HepG2 (cell line): ENCODE data around the gene CASZ1.

Source experiments
- HNRNPH1 ChIP-seq: fragments of 200-400 bp; formaldehyde crosslinking; optimal IDR thresholded peaks from 2 replicates; pipeline ENCODE3; 2017; ENCODE audit warnings: mild to moderate bottlenecking, low read depth, low read length
- ISX ChIP-seq: sonication (generic); formaldehyde crosslinking; conservative IDR thresholded peaks from 2 replicates; pipeline ENCODE4 v1.5.0; 2020; ENCODE audit warnings: missing genetic modification reagents
- MXI1 ChIP-seq: IDR thresholded peaks from 3 replicates; pipeline ENCODE4 v1.6.1; 2012; ENCODE audit warnings: low read depth, low read length, inconsistent platforms, borderline replicate concordance
- NFRKB ChIP-seq: fragments of 450-650 bp; IDR thresholded peaks from 2 replicates; pipeline ENCODE4 v1.6.1; 2017
- NR2F2 ChIP-seq: IDR thresholded peaks from 2 replicates; pipeline ENCODE4 v1.6.1; 2012; ENCODE audit warnings: low read depth, inconsistent platforms, borderline replicate concordance
- POLR2A ChIP-seq, 2 experiments: IDR thresholded peaks; 2 replicates each; pipeline ENCODE4 v1.6.1; 2011; ENCODE audit warnings: low read depth in 2 of 2, low read length in 2 of 2, mild to moderate bottlenecking in 1 of 2, moderate library complexity in 1 of 2; ENCODE audit not compliant: insufficient read depth in 1 of 2
- RFX1 ChIP-seq: fragments of 450-650 bp; IDR thresholded peaks from 2 replicates; pipeline ENCODE4 v1.6.1; 2017
- TCF7L2 ChIP-seq: IDR thresholded peaks from 2 replicates; pipeline ENCODE4 v1.6.1; 2011; ENCODE audit warnings: mild to moderate bottlenecking, low read depth, low read length, moderate library complexity
- ZFP1 ChIP-seq: IDR thresholded peaks from 2 replicates; pipeline ENCODE4 v1.6.1; 2016
- ZNF460 ChIP-seq: sonication (generic); formaldehyde crosslinking; IDR thresholded peaks from 2 replicates; pipeline ENCODE4 v1.5.1; 2020; ENCODE audit warnings: missing genetic modification reagents, mild to moderate bottlenecking, borderline replicate concordance
- TF ChIP-seq, protein P1 (sequence below): sonication (generic); formaldehyde crosslinking; IDR thresholded peaks from 2 replicates; pipeline ENCODE4 v1.5.0; 2020; ENCODE audit warnings: missing genetic modification reagents
- TF ChIP-seq, protein P2 (sequence below): sonication (generic); formaldehyde crosslinking; IDR thresholded peaks from 2 replicates; pipeline ENCODE4 v1.4.0; 2020; ENCODE audit warnings: mild to moderate bottlenecking, missing genetic modification reagents, borderline replicate concordance
- TF ChIP-seq, protein P3 (sequence below): sonication (generic); formaldehyde crosslinking; IDR thresholded peaks from 2 replicates; pipeline ENCODE4 v1.5.0; 2020; ENCODE audit warnings: mild to moderate bottlenecking, missing genetic modification reagents, moderate library complexity
- TF ChIP-seq, protein P4 (sequence below): sonication (generic); formaldehyde crosslinking; IDR thresholded peaks from 2 replicates; pipeline ENCODE4 v1.4.0; 2020; ENCODE audit warnings: missing genetic modification reagents, mild to moderate bottlenecking, borderline replicate concordance

DNA sequence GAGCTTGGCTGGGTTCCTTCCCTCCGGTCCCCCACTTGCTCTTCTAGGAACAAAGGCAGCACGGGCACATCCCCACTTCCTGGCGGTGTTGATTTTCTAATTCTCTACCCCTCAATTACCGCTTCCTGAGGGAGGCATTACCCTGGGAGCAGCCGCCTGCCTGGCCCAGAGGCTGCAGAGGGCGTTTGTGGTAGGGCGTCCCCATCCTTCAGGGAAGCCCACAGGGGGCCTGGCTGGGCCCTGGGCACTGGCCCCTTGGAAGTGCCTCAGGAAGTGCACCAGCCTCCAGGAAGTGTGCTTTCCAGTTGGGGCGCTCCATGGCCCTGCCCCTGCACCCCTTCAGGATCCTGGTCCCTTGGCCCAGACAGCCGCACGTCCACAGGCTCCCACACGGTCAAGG, 42.1 kb upstream of the CASZ1 start:
- no peak for TF ChIP-seq NFRKB
- TF ChIP-seq, protein P1, sequence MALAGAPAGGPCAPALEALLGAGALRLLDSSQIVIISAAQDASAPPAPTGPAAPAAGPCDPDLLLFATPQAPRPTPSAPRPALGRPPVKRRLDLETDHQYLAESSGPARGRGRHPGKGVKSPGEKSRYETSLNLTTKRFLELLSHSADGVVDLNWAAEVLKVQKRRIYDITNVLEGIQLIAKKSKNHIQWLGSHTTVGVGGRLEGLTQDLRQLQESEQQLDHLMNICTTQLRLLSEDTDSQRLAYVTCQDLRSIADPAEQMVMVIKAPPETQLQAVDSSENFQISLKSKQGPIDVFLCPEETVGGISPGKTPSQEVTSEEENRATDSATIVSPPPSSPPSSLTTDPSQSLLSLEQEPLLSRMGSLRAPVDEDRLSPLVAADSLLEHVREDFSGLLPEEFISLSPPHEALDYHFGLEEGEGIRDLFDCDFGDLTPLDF, result no peak
- TF ChIP-seq ZNF460, result no peak
- no peak for TF ChIP-seq ZFP1 (CRISPR knock-in tag)
- TF ChIP-seq, protein P2, sequence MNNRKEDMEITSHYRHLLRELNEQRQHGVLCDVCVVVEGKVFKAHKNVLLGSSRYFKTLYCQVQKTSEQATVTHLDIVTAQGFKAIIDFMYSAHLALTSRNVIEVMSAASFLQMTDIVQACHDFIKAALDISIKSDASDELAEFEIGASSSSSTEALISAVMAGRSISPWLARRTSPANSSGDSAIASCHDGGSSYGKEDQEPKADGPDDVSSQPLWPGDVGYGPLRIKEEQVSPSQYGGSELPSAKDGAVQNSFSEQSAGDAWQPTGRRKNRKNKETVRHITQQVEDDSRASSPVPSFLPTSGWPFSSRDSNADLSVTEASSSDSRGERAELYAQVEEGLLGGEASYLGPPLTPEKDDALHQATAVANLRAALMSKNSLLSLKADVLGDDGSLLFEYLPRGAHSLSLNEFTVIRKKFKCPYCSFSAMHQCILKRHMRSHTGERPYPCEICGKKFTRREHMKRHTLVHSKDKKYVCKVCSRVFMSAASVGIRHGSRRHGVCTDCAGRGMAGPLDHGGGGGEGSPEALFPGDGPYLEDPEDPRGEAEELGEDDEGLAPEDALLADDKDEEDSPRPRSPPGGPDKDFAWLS (CRISPR knock-in tag), result no peak
- TF ChIP-seq, protein P3, sequence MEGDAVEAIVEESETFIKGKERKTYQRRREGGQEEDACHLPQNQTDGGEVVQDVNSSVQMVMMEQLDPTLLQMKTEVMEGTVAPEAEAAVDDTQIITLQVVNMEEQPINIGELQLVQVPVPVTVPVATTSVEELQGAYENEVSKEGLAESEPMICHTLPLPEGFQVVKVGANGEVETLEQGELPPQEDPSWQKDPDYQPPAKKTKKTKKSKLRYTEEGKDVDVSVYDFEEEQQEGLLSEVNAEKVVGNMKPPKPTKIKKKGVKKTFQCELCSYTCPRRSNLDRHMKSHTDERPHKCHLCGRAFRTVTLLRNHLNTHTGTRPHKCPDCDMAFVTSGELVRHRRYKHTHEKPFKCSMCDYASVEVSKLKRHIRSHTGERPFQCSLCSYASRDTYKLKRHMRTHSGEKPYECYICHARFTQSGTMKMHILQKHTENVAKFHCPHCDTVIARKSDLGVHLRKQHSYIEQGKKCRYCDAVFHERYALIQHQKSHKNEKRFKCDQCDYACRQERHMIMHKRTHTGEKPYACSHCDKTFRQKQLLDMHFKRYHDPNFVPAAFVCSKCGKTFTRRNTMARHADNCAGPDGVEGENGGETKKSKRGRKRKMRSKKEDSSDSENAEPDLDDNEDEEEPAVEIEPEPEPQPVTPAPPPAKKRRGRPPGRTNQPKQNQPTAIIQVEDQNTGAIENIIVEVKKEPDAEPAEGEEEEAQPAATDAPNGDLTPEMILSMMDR, result no peak
- TF ChIP-seq MXI1, result no peak
- no peak for TF ChIP-seq NR2F2
- TF ChIP-seq ISX (CRISPR knock-in tag), result no peak
- TF ChIP-seq, protein P4, sequence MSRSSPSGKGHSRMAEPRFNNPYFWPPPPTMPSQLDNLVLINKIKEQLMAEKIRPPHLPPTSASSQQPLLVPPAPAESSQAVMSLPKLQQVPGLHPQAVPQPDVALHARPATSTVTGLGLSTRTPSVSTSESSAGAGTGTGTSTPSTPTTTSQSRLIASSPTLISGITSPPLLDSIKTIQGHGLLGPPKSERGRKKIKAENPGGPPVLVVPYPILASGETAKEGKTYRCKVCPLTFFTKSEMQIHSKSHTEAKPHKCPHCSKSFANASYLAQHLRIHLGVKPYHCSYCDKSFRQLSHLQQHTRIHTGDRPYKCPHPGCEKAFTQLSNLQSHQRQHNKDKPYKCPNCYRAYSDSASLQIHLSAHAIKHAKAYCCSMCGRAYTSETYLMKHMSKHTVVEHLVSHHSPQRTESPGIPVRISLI, result no peak
- no peak for TF ChIP-seq RFX1
- no peak for TF ChIP-seq POLR2A (IDR thresholded peaks at IDR 0.05; ENCODE audit: insufficient read depth in 1 of 2, low read depth in 2 of 2, low read length in 2 of 2)
- no peak for TF ChIP-seq TCF7L2
- no peak for TF ChIP-seq HNRNPH1
